Hypothalamus (tissue), 51 donors: Measurements from ENCODE around the gene SGK2.
"Not testable (repeated sequence)": the region's sequence is repeated elsewhere in the genome, so short reads cannot be mapped to it uniquely, and the experiment has no call there.

Experiments
- DNase-seq, 51 donors: peaks; one replicate each; lab custom pipeline; 2025; lab: John Stamatoyannopoulos, UW

Gene SGK2

DNA sequence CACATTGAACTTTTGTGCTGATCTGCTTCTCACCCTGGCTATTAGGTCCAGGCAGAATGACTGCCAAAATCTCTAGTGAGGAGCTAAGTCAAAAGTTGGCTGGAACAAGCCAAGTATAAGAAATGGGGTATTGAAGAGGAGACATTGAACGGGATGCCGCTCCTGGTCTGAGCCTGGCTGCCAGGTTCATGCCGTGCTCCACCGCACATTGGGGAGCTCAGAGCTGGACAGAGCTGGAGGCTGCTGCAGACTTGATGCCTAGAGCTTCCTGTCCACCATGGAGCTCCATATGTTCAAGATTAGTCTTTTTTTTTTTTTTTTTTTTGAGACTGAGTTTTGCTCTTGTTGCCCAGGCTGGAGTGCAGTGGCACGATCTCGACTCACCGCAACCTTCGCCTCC lies 27.8 kb downstream of the SGK2 start:
- DNase-seq, result peak in 1 of 51 donors; percentile 7

- not testable (repeated sequence) for DNase-seq
These were observed 29.7 kb downstream of the SGK2 start for GRCh38 chr20:43588526-43588925.

- peak in 18 of 51 donors; percentile 9 to 59 (median 28) for DNase-seq
These were observed 31.2 kb downstream of the SGK2 start for GRCh38 chr20:43590036-43590391.

- DNase-seq, result peak; percentile 64 to 97 (median 88)
These were observed 31.8 kb downstream of the SGK2 start, which contains the start of gene IFT52 for GRCh38 chr20:43590392-43591303. IFT52 (plus strand) TSS chr20:43590937; CDS start chr20:43594699, 3,762 bp downstream.

DNA sequence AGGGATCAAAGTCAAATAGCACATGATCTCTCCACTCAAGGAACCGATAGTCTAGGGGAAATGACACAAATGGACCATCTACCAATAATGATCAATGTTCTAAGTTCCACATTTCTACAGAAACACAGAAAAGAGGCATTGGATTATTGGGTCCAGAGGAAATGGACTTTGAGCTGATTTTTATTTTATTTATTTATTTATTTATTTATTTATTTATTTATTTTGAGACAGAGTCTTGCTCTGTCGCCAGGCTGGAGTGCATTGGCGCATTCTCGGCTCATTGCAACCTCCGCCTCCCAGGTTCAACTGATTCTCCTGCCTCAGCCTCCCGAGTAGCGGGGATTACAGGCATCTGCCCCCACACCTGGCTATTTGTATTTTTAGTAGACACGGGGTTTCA lies 43.1 kb downstream of the SGK2 start:
- not testable (repeated sequence) for DNase-seq

DNA sequence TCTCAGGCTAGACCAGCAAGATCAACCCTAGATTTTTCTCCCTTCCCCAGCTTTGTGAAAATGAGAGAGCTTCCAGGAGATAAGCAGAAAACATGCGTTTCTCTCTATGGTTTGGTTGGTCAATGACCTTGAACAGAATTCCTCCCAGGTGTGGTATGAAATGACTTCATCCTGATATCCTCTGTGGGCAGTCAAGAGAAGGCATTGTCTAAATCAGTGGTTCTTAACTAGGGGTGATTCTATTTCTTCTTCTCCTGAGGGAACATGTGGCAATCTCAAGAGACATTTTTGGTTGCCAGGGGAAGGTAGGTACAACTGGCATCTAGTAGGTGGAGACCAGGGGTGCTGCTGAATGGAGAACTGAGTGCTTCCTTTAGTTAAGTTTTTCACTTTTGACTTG lies 44.3 kb downstream of the SGK2 start:
- DNase-seq, result no peak

DNA sequence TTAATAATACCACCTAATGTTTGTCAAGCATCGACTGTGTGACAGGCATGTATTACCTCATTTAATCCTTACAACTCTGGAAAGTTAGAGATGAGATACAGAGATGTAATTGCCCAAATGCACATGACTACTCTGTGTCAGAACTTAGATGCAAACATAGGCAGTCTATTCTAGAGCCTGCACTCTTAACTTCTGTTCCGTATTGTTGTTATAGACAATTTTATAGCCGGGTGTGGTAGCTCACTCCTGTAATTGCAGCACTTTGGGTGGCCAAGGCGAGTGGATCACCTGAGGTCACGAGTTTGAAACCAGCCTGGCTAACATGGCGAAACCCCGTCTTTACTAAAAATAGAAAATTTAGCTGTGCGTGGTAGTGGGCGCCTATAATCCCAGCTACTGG lies 46.9 kb downstream of the SGK2 start:
- DNase-seq, result no peak

GRCh38 chr20:43607278-43607677 lies 48.5 kb downstream of the SGK2 start:
- not testable (repeated sequence) for DNase-seq

DNA sequence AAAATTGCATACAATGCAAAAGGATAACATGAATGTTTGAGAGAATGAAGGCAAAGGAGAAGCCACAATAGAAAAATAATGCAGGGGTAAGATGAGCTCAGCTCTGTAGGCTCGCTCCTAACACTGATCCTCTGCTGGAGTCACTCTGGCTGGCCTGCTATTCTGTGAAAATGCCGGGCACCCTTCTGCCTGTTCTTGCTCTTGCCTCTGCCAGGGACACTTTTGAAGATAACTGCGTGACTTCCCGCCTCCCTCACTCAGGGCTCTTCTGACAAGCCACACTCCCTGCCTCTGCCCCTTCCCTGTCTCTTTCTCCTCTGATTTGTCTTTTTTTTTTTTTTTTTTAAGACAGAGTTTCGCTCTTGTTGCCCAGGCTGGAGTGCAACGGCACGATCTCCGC lies 72.8 kb downstream of the SGK2 start:
- DNase-seq, result no peak
